ENCODE measurements around the gene PRR18.

The PRR18 gene

GRCh38 chr6:166314454-166314853 lies 6.3 kb upstream of the PRR18 start:
- Histone ChIP-seq H4K20me1 (ENCODE audit: insufficient read depth, low read length) (0 out of 2 replicates have a peak, but pooled peaks cover 6% of the 10 kb centered on the region), H3K27me3 (ENCODE audit: insufficient read depth, low read length, poor library complexity) (no peaks in the 10 kb centered on the region), H3K4me3 (ENCODE audit: low read depth in 1 of 2, low read length in 2 of 2) (no peak overlapping the region), H3K9me3 (ENCODE audit: insufficient read depth, low read length, severe bottlenecking) (no peaks in the 10 kb centered on the region), H3K4me2 (ENCODE audit: insufficient read depth, low read length) (no peak overlapping the region), H2AFZ (ENCODE audit: low read depth, low read length) (no peak overlapping the region), H3K79me2 (ENCODE audit: insufficient read depth, low read length) (no peaks in the 10 kb centered on the region), H3K9ac (ENCODE audit: low read depth, low read length) (no peak overlapping the region), H3K4me1 (ENCODE audit: insufficient read depth, low read length) (peaks cover 2% of the 10 kb centered on the region; the same call in 1 of the 2 replicates), H3K36me3 (ENCODE audit: insufficient read depth, low read length) (peaks cover 6% of the 10 kb centered on the region; the same call in 1 of the 2 replicates), H3K27ac (ENCODE audit: low read length) (no peak overlapping the region)
- ATAC-seq (ENCODE audit: insufficient read depth, low read depth) (no peak), DNase-seq (no peak)
- TF ChIP-seq CTCF (IDR thresholded peaks at IDR 0.05; ENCODE audit: borderline replicate concordance, extremely low read depth, low read length, poor library complexity, severe bottlenecking) (no peak), EZH2 (IDR thresholded peaks at IDR 0.05; ENCODE audit: borderline replicate concordance, low read depth, low read length, severe bottlenecking) (no peak)

GRCh38 chr6:166313255-166314070 lies 5.3 kb upstream of the PRR18 start:
- Histone ChIP-seq H3K36me3 (ENCODE audit: insufficient read depth, low read length) (no peaks in the 10 kb centered on the region), H3K4me1 (ENCODE audit: insufficient read depth, low read length) (peaks cover 2% of the 10 kb centered on the region; the same call in 1 of the 2 replicates), H3K79me2 (ENCODE audit: insufficient read depth, low read length) (no peaks in the 10 kb centered on the region), H3K4me3 (ENCODE audit: low read depth in 1 of 2, low read length in 2 of 2) (no peak overlapping the region), H3K27me3 (ENCODE audit: insufficient read depth, low read length, poor library complexity) (no peaks in the 10 kb centered on the region), H3K9me3 (ENCODE audit: insufficient read depth, low read length, severe bottlenecking) (no peaks in the 10 kb centered on the region), H3K9ac (ENCODE audit: low read depth, low read length) (no peak overlapping the region), H3K27ac (ENCODE audit: low read length) (no peak overlapping the region), H4K20me1 (ENCODE audit: insufficient read depth, low read length) (no peaks in the 10 kb centered on the region), H3K4me2 (ENCODE audit: insufficient read depth, low read length) (no peak overlapping the region), H2AFZ (ENCODE audit: low read depth, low read length) (peak overlapping the region; percentile 51)
- peak; percentile 87 for TF ChIP-seq CTCF (IDR thresholded peaks at IDR 0.05; ENCODE audit: borderline replicate concordance, extremely low read depth, low read length, poor library complexity, severe bottlenecking)
- TF ChIP-seq EZH2 (IDR thresholded peaks at IDR 0.05; ENCODE audit: borderline replicate concordance, low read depth, low read length, severe bottlenecking): no peak
- DNase-seq (peak; percentile 66), ATAC-seq (ENCODE audit: insufficient read depth, low read depth) (peak; percentile 98)

- Histone ChIP-seq H3K9me3 (ENCODE audit: insufficient read depth, low read length, severe bottlenecking) (no peaks in the 10 kb centered on the region), H2AFZ (ENCODE audit: low read depth, low read length) (0 out of 2 replicates have a peak overlapping the region, but pooled peaks have one; percentile 51), H3K27ac (ENCODE audit: low read length) (no peak overlapping the region), H3K9ac (ENCODE audit: low read depth, low read length) (no peak overlapping the region), H4K20me1 (ENCODE audit: insufficient read depth, low read length) (no peaks in the 10 kb centered on the region), H3K4me1 (ENCODE audit: insufficient read depth, low read length) (peaks cover 2% of the 10 kb centered on the region; the same call in 1 of the 2 replicates), H3K4me2 (ENCODE audit: insufficient read depth, low read length) (no peak overlapping the region), H3K36me3 (ENCODE audit: insufficient read depth, low read length) (no peaks in the 10 kb centered on the region), H3K27me3 (ENCODE audit: insufficient read depth, low read length, poor library complexity) (no peaks in the 10 kb centered on the region), H3K79me2 (ENCODE audit: insufficient read depth, low read length) (no peaks in the 10 kb centered on the region), H3K4me3 (ENCODE audit: low read depth in 1 of 2, low read length in 2 of 2) (no peak overlapping the region)
- ATAC-seq (ENCODE audit: insufficient read depth, low read depth): no peak
- DNase-seq: no peak
- no peak for TF ChIP-seq CTCF (IDR thresholded peaks at IDR 0.05; ENCODE audit: borderline replicate concordance, extremely low read depth, low read length, poor library complexity, severe bottlenecking)
- TF ChIP-seq EZH2 (IDR thresholded peaks at IDR 0.05; ENCODE audit: borderline replicate concordance, low read depth, low read length, severe bottlenecking): no peak
Observed at GRCh38 chr6:166312832-166313231, 4.6 kb upstream of the PRR18 start.
